HG03378 (cell line): ENCODE data around the gene PDE4B.
A peak's percentile ranks its signal among the peaks of the same experiment; 100 is the strongest.
"Not testable (repeated sequence)": the region's sequence is repeated elsewhere in the genome, so short reads cannot be mapped to it uniquely, and the experiment has no call there.

ENCODE experiments used
- ATAC-seq: cut with Tn5 transposase; IDR thresholded peaks from one replicate; pipeline ENCODE4 v1.9.1; 2021; ENCODE audit warnings: mild to moderate bottlenecking, moderate library complexity; ENCODE audit not compliant: unreplicated experiment

The PDE4B gene

DNA sequence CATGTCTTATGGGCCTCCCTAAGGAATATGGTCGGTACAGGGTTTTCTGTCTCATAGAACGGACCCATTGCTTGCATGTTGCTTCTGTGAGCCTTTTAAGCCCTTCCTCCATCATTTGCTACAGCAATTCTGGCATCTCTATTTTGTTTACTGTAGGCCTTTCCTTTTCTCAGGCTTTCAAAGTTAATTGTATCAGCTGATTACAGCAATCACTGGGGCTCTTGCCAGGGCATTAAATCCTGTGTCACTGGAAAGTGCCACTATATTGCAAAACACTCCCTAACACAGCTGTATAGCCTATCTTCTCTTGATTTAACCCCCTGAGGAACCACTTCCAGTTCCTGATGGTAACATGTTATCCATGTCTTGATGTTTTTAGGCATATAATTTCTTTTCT is 156.5 kb downstream of the PDE4B start:
- ATAC-seq = no peak

DNA sequence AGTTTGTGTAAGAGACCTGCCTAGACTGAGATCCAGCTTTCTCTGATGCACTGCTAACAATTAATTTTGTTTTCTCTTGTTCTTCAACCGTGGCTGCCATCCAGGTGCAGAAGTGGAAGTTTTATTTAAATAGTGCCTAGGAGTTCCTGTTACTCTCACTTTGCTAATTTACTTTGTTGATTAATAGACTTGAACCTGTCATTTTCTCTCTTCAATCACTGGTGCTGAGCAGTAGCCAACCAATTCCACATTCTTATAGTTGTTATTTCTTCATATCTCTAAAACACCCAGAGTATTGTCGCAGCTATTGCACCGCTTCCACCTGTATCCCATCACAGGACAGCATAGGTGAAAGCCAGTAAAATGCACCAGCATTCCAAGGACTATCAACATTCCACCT is 157.2 kb downstream of the PDE4B start:
- no peak for ATAC-seq

DNA sequence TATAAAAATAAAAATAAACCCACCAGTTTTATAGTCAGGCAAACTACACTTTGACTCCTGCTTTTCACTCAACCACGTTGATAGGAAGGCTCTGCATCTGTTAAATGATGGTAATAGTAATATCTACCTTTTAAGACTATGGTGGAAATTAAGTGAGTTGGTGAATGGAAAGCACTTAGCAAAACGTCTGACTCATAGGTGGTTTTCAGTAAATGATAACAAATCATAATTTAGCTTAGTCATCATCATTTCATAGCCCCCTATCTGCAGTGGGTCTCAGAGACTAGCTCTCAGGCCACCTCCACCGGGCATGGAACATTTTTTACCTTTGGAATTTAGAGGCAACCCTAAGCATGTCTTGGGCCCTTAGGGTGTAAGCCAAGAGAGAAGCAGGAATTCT is 160.0 kb downstream of the PDE4B start:
- ATAC-seq = no peak

DNA sequence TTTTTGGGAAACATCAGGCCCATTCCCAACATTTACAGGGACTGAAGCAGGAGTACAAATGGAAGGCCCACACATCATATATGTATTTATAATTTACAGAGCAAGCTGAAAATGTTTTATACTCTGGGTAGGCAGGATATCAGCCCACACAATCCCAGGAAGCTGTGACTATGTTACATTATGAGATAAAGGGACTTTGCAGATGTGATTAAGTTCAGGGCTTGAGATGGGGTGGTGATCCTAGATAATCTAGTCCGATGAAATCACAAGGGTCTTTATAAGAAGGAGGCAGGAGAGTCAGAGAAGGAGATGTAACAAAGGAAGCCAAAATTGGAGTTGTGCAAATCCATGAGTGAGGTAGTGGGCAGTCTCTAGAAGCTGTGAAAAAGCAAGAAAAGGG is 160.5 kb downstream of the PDE4B start:
- ATAC-seq = no peak

DNA sequence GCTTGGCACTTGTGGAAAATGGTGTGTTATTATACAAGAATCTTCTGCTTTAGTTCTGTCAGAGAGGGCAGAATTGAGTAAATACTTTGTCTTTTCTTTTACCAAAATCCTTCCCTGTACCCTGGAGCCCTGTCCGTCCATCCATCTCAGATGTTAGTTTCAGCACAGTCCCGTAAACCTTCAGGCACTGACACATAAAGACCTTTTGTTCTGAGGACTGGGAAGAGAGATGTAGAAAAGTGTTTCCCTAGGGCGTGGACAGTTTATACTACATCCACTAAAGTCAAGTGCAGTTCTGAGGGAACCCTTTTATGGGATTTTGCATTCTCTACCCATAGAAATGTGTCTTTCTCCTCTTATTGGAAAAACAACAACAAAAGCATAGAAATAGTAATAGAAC is 162.4 kb downstream of the PDE4B start:
- ATAC-seq = no peak

DNA sequence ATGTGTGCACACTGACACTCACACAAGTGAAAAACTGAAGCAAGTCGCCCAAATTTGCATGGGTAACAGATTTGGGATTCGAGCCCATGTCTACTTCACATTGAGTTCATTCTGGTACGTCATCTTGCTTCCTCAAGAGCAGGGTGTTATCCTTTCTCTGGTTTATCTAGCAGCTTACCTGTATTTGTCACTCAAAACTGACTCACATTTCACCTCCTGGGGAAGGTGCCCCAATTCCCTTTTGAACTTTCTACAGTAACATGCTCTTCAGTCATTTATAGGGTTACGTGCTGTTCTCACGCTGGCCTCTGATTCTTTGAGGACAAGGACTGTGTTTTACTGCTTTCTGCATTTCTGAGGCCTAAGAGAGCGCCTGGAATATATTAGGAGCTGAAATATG is 162.8 kb downstream of the PDE4B start:
- ATAC-seq = no peak

DNA sequence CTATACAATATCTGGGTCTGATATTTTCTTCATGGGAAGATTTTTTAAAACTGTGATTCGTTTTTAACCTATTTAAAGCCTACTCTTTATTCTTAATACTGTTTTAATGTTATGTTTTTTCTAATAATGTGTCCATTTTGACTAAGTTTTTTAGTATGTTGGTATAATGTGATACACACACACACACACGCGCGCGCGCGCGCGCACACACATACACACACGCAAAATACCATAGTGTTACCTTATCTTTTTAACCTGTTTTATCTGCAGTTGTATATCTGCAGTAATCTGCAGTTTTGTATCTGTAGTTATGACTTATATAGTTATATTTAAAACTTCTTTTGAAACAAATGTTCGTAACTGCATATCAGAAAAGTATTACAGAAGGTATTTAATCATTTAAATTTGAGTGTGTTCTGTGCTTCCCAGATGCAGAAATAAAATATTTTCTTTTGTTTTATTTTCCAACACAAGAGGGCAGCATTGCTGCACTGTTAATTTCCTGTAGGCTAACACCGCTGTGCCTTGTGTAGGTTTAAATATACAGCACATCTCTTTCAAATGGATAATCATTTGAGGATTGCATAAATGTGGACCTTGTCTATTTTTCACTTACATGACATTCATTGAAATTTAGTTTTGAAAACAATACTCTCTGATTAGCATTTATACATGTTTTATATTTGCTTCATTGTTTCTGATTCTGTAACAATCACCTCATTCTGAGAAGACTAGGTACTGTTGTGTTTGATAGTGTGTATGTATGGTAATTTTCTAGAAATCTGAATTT is 166.1 kb downstream of the PDE4B start:
- ATAC-seq = peak; percentile 81

DNA sequence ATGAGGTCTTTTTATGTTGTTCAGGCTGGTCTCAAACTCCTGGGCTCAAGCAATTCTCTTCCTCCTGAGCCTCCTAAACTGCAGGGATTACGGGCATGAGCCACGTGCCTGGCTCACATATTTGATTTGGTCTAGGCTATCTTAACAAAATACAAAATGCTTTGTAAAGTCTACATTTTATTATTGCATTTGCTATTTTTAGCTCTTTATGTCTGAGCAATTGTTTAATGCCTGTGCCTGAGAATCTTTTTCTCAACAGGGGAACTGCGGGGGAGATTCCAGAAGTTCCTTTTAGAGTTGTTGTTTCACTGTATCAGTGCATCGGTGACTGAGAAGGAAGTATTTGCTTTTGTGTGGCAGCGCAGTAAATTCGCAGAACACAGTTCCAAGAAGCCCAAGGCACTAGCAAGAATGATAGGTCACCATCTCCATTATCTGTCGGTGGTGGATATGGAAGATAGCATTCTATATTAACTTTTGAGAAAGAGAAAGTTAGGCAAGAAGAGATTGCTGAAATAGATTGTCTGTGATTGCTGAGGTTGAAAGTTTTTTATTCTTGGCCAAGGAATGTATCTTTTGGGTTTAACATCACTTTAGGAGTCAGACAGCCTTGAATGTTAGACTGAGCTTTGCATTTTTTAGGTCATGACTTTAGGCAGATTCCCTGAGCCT is 167.3 kb downstream of the PDE4B start:
- ATAC-seq = no peak

DNA sequence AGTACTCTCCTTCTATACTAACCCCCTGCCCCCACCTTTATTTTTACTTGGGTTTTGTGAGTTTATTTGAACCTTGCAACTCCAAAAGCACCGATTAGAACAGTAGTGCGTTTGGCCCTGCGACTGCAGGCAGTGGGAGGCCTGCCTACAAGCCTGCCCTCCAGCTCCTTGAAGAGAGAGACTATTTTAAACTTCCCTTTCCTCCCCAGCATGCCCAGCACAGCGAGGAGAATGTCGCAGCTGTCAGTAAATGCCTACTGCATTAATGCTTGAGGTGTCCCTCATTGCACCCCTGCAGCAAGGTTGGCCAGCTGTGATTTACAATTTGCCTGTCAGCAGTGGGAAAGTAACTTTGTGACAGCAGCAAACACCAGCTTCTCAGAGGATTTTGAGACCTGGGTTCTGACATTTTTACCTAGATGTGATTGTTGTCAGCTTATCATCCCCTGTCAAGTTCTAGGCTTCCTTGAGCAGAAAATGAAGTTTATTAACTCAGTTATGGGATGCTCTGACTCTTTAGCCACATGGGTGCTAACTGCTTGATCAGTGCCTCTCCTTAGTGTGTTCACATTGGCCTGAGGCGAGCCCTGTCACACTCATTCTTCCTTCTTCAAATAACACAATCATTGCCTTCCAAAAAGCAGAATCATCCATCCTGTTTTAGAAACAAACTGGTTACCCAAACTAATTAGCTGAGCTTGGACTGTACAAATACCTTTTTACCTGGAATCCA is 170.6 kb downstream of the PDE4B start:
- ATAC-seq = no peak

DNA sequence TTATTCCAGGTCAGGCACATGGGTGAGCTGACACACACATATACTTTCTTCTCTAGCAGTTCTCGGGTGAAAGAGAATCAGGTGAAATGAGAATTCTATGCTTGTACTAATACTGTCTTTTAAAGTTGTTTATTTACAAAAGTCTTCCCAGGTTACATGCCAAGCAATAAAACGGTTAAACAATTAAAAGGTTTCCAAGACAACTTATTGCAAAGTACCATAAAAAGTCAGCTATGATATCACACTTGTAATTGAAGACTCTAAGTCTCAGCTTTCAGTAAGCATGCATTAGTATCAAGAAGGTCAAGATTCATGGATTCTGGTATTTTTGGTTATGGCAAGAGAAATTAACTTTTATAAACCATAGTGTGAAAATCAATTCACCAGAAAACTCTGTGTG is 171.4 kb downstream of the PDE4B start:
- ATAC-seq = no peak

DNA sequence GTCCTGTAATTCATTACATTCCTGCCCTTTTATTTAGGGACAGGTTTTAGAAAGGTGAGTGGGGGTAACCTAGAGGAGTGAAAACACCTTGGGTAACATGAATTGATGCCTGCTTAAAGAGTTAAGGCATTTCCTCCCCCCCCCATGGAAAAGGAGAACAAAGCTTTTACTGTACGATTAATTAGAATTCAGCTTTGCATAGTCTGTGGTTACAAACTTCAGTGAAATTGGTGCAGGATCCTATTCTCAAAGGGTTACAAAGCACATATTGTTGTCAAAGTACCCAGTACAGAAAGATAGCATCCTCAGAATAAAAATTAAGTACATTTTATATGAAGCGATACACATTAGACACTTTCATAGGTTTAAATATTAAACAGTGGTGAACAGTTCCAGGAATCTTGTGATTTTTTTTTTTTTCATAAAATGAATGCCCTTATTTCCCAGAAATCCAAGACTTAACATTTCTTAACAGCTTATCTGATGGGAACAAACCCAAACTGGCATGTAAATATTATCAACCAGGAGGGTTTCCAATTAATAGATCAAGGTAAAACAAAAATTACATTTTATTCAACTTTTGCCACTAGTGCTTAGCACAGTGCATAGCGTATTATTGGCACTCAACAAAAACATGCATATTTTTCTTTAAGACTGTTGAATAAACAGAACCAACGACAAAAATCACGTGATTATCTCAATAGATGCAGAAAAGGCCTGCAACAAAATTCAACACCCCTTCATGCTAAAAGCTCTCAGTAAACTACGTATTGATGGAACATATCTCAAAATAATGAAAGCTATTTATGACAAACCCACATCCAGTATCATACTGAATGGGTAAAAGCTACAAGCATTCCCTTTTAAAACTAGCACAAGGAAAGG is 172.7 kb downstream of the PDE4B start:
- no peak for ATAC-seq

DNA sequence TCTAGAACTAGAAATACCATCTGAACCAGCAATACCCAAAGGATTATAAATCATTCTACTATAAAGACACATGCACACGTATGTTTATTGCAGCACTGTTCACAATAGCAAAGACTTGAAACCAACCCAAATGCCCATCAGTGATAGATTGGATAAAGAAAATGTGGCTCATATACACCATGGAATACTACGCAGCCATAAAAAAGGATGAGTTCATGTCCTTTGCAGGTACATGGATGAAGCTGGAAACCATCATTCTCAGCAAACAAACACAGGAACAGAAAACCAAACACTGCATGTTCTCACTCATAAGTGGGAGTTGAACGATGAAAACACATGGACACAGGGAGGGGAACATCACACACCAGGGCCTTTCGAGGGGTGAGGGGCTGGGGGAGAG is 174.8 kb downstream of the PDE4B start:
- not testable (repeated sequence) for ATAC-seq

DNA sequence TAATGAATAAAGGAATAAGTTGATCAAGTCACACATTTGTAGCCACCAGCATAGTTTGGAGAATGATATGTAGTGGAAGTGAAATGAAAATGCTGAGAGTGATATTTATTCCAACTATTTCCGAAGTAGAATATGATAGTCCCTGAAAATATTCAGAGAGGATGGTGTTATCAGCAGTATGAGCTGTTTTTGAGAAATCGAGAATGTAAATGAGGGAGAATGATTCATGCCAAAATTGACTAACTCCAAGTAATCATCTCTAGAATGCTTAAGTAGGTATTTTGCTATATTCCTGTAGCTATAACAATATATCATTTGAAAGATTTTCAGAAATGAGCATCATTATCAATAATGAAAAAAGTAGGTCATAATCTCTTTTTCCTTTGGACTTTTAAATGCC is 178.9 kb downstream of the PDE4B start:
- ATAC-seq = no peak

DNA sequence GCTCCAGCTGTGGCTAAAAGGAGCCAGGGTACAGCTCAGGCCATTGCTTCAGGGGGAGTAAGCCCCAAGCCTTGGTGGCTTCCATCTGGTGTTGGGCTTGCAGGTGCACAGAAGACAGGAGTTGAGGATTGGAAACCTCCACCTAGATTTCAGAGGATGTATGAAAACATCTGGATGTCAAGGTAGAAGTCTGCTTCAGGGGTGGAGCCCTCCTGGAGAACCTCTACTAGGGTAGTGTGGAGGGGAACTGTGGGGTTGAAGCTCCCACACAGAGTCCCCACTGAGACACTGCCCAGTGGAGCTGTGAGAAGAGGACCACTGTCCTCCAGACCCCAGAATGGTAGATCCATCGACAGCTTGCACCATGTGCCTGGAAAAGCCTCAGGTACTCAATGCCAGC is 183.0 kb downstream of the PDE4B start:
- no peak for ATAC-seq

DNA sequence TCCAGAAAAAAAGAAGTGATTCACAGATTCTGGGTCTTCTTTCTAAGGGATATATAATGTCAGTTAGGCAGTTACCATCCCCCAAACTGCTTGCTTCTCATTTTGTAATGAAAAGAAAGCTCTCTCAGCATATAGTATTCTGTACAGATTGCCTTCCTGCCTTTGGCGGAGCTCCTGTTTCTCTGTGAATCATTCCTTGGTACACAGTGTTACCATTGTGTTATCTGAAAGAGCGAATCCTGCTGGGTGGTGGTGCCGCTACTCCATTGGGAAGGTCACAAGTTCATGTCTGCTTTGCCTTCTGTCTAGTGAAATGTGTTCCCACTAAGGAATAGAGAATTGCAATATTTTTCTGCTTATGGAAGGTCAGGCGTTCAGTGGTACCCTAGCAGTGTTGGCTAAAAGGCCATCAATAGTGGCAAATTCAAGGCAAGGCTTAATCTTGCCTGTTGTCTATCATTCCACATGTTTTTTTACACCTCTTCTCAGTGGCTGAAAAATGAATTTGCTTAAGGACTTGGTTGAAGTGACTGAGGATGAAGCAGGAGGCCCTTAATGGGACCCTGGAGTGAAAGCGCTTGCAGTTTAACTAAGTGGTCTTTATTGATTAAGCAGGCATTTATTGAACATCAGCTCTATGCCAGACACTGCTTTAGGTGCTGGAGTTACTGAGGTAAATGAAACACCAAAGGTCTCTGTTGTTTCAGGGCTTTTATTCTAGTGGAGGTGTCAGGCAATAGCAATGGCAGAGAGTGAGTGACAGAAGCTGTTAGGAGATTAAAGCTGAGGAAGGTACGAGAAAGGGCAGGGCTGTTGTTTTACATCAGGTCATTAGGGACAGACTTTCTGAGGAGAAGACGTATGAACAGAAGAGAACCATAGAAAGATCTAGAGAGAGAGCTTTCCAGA is 186.7 kb downstream of the PDE4B start:
- ATAC-seq = no peak

DNA sequence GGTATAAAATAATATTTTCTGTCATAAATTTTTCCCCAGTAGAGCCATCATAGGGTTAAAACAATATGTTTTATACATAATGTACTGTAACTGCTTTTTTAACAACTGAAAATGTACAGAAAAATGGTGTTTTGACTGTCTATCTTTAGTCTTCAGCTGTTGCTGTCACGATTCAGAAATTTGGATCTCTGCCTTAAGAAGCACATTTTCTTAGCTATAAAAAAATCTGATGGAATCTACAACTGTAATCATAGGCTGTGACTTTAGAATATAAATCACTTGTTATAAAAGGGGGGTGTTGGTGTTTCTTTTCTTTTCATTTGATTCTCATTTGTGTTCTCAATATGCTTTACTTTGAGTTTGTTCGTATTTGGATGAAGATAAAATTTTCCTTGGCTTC is 187.5 kb downstream of the PDE4B start:
- no peak for ATAC-seq

DNA sequence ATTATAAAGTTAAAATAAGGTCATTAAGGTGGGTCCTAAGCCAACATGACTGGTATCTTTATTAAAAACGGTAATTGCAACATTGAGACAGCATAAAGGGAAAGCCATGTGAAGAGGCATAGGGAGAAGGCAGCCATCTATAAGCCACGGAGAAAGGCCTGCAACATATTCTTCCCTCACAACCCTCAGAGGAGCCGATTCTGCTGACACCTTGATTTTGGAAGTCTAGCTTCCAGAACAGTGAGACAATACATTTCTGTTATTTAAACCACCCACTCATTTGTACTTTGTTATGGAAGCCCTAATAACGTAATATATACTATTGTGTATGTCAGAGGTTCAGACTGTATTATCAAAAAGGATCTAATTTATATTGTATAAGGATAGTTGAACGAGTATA is 190.8 kb downstream of the PDE4B start:
- ATAC-seq = no peak

DNA sequence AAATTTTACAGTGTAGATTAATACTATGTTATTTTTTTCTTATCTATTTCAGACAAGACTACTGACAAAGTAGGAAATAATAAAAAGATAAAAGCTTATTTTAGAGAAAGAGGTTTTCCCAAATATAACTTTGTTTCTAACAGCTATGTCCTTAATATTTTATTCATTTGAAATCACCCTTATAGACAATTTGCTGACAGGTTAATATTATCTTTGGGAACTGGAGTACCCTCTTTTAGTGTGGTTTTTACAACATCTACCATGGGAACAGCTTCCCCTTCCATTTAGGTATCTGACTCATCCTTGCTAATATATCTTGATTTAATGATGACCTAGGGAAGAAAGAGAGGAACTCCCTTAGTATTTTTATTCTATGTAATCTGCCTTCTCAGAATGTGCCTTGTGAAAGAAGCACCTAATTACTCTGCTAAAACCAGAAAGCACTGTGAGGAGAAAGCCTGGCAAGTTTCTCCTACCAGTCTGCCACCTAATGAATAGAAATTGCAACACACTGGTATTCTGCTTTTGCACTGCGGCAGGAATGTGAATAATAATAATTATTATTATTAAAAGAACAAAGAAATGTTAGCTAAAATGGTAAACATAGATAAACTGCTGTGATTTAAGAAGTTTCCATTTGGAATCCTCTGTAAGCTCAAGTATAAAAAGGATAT is 192.8 kb downstream of the PDE4B start:
- no peak for ATAC-seq

DNA sequence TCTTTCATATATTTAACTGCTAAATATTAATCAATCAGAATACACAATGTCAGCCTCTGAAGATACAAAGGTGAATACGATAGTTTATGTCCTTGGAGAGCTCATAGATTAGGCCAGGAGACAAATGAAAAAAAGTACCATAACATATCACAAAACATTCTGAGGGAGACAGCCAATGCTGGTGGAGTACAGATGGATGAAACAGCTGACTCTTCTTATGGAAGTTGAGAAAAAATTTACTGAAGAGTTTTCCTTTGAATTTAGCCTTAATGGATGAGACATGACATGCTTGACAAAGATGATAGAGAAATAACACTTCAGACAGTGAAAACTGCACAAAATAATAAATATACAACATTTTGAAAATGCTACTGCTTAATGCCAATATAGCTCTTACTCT is 193.5 kb downstream of the PDE4B start:
- ATAC-seq = no peak
